ENCODE data around the gene PLB1.

DNA sequence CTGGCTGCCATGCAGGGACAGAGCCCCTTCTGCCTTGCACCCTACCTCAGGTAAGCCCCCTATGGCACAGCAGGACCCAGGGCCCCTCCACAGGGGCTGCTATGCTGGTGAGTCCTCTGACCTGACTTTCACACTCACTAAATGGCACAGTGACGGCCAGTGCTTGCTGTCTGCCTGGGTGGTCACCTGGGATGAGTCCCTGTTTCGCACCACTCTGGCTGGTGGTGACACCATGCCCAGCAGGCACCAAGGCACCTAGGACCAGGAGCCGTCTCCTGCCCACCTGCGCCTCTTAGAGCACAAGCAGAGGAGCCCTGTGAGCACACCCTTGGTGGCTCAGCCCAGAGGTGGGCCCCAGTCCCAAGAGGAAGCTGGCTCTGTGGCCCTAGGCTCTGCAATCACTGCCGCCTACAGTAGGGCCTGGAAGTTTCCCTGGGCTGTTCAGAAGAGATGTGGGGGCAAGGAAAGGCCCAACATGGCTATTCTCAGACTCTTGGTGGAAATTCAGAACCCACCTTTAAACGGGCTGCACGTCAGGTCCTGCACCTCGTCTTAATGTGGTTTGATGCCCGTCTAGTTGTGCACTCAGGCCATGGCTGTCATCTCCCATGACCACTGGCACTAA, 96.0 kb downstream of the PLB1 start:
- no peak for TF ChIP-seq POLR2A (IDR thresholded peaks at IDR 0.05; ENCODE audit: low read depth, low read length)
- no peak for TF ChIP-seq POLR2AphosphoS5 (IDR thresholded peaks at IDR 0.05; ENCODE audit: low read depth, low read length)
- no peak for TF ChIP-seq TAF1 (IDR thresholded peaks at IDR 0.05; ENCODE audit: borderline replicate concordance, low read depth, low read length)

All from GM12892 (cell line).